C4-2B (cell line): Measurements from ENCODE around the gene KIAA1191.

ENCODE experiments used
- CTCF ChIP-seq: fragments of 450-650 bp; conservative IDR thresholded peaks from 2 replicates; pipeline ENCODE4 v1.5.1; 2017; ENCODE audit warnings: mild to moderate bottlenecking
- ZFX ChIP-seq: fragments of 450-650 bp; IDR thresholded peaks from 2 replicates; pipeline ENCODE4 v1.6.1; 2017

GRCh38 chr5:176342158-176342483 lies 19.4 kb downstream of the KIAA1191 start:
- no peak for TF ChIP-seq CTCF
- TF ChIP-seq ZFX, result no peak
